CD4-positive, alpha-beta T cell treated with Interleukin-1 beta for 1 hour (primary cell): Measurements from ENCODE around the gene TMEM123.

Experiments
- DNase-seq, 2 donors: peaks; one replicate each; pipeline ENCODE4 v3.0.0-alpha.2; 2020 to 2022

The TMEM123 gene, protein sequence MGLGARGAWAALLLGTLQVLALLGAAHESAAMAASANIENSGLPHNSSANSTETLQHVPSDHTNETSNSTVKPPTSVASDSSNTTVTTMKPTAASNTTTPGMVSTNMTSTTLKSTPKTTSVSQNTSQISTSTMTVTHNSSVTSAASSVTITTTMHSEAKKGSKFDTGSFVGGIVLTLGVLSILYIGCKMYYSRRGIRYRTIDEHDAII

GRCh38 chr11:102452461-102453301, at the start of gene TMEM123:
Gene TMEM123 (minus strand): TSS chr11:102452765. CDS start chr11:102452623, 142 bp downstream.
- peak; percentile 87 to 91 for DNase-seq

DNA sequence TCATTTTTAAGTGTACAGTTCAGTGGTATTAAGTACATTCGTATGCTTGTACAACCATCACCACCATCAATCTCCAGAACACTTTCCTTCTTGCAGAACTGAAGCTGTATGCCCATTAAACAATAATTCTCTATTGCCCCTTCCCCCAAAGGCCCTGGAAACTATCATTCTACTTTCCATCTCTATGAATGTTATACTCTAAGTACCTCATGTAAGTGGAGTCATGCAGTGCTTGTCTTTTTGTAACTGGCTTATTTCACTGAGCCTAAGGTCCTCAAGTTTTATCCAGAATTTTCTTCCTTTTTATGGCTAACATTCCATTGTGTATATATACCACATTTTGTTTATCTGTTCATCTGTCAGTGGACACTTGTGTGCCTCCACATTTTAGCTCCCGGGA, 48.3 kb upstream of the TMEM123 start:
- DNase-seq: no peak

GRCh38 chr11:102499931-102500330, 47.4 kb upstream of the TMEM123 start:
- DNase-seq: no peak

DNA sequence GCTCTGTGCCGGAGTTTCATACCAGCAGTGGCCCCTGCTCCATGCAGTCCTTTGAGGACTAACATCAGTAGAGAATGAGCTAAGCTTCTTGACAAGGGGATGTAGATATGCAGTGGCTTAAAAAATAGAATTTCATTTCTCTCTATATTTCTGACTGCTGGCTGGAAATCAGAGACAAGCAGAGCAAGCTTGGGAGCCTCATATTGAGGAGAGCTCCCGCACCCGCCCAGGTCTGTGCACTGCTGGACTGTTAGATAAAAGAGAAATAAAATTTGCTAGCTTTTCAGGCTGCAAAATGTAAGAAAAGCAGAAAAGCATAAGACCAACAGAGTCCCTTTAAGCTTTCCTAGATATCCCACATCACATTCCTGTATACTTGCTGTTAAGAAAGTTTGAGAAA, 46.6 kb upstream of the TMEM123 start:
- DNase-seq: no peak

- no peak for DNase-seq
These were observed 44.5 kb upstream of the TMEM123 start for GRCh38 chr11:102497061-102497460.

- peak; percentile 56 to 78 for DNase-seq
These were observed 42.8 kb upstream of the TMEM123 start for GRCh38 chr11:102495161-102496042.

DNA sequence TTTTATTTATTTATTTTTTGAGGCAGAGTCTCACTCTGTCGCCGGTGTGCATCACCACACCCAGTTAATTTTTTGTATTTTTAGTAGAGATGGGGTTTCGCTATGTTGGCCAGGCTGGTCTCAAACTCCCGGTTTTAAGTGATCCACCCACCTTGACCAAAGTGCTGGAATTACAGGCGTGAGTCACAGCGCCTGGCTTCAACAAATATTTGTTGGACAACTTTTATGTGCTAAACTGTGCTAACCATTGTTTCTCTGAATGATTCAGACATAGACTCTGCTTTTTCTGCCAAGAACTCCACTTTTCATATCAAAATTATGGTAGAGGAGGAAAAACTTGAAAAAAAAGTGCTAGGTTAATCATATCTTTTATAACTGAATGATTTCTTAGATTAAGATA, 41.7 kb upstream of the TMEM123 start:
- DNase-seq: no peak

GRCh38 chr11:102493524-102493923, 41.0 kb upstream of the TMEM123 start:
- DNase-seq: no peak

DNA sequence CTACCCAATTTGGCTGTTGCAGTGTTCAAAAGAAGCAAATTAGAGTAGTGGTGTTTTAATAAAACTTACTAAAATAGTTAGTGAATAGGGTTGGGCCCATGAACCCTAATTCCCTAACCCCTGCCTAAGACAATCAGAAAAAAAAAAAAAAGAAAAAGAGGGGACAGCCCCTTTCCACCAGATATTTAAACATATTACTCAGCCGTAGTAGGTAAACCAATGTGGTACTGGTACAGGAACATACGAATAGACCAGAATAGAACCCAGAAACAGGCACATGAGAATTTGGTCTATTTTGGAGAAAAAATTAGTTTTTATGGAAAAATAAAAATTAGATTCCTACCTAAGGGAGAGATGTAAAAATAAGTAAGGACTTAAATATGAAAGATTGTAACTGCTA, 39.4 kb upstream of the TMEM123 start:
- no peak for DNase-seq

GRCh38 chr11:102489186-102490145, 36.9 kb upstream of the TMEM123 start:
- no peak for DNase-seq

DNA sequence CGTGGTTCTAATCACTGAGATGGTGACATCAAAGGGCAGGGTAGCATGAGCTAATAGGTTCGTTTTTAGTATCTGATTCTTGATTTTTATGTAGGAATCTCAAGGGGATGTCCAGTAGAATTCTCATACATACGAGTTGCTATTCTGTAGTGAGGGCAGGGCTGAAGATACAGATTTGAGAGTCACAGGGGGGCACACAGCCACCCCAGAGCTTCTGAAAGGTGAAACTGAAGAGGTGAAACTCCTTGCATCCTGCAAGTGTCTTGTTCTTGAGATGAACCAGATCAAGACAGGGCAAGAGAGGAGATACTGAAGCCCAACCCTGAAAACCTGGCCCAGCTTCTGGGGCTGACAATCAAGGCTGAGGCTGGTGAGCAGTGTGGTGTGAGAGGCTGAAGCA, 35.6 kb upstream of the TMEM123 start:
- no peak for DNase-seq

- no peak for DNase-seq
These were observed 34.6 kb upstream of the TMEM123 start for GRCh38 chr11:102487214-102487613.

- no peak for DNase-seq
These were observed 34.0 kb upstream of the TMEM123 start for GRCh38 chr11:102486584-102486983.

- DNase-seq: no peak
These were observed 32.6 kb upstream of the TMEM123 start for GRCh38 chr11:102485095-102485722.

DNA sequence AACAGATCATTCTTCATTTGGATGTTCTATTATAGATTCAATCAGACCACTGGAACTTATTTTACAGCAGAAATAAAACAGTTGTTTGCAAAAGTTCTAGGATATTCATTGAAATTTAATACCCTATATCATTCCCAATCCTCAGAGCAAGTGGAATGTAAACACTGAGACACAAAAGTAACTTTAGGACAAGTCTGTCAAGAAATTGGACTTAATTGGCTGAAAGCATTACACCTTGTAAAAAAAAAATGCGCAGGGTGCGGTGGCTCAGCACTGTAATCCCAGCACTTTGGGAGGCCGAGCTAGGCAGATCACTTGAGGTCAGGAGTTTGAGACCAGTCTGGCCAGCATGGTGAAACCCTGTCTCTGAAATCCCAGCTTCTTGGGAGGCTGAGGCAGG, 29.9 kb upstream of the TMEM123 start:
- DNase-seq: no peak

- no peak for DNase-seq
These were observed 27.2 kb upstream of the TMEM123 start for GRCh38 chr11:102479733-102480132.

DNA sequence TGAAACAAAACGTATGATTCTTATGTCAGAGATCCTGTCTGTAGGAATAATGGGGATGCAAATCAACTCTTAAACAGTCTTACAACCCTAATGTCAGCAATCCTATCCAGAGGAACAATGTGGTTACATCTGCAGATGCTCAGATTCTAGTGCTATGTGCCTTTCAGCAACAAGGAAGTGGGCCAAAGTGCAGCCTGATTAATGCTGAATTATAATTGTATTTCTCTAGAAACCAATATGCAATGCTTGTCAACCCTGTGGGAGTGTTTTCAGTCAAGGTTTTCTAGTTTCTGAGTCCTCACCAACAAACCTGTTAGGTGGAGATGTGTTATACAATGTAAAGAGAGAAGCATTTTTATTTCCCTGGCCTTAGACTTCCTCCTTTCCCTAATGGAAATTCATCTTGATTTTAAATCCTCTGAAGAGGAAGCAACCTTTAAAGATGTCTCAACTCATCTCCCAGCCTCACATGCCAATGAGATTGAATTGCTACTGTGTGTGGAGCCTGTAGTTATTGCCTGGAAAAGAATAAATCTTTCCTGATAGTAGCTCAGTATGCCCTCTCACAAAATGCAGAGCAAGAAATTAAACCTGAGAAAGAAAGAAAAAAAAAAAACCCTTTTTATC, 26.2 kb upstream of the TMEM123 start:
- no peak for DNase-seq

DNA sequence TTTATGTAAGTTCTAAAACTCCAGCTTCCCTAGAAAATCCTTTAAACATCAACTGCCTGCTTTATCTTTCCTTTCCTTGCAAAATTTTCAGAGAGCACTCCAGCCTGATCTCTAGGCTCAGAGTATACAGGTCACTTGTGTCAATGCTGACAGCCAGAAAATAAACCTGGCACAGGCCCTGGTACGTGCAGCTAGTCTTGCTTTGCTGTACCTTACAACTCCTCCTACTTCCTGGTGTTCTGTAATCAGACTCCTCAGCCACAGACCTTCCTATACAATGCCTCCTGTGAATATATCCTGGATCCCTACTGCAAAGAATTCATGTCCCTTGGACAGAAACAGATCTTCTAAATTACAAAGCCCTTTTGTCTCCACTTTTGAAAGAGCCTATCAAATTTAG, 24.2 kb upstream of the TMEM123 start:
- DNase-seq: peak in 1 of 2 donors; percentile 18

- DNase-seq: no peak
These were observed 23.5 kb upstream of the TMEM123 start for GRCh38 chr11:102476069-102476468.

GRCh38 chr11:102473543-102473942, 21.0 kb upstream of the TMEM123 start:
- DNase-seq: no peak

- DNase-seq: no peak
These were observed 19.6 kb upstream of the TMEM123 start for GRCh38 chr11:102472127-102472526.
